HG03135 (cell line): ENCODE measurements around the gene KLK2.
A peak's percentile ranks its signal among the peaks of the same experiment; 100 is the strongest.

ENCODE experiments used
- ATAC-seq: cut with Tn5 transposase; IDR thresholded peaks from one replicate; pipeline ENCODE4 v1.9.1; 2021; ENCODE audit warnings: mild to moderate bottlenecking, moderate library complexity; ENCODE audit not compliant: unreplicated experiment

The KLK2 gene

DNA sequence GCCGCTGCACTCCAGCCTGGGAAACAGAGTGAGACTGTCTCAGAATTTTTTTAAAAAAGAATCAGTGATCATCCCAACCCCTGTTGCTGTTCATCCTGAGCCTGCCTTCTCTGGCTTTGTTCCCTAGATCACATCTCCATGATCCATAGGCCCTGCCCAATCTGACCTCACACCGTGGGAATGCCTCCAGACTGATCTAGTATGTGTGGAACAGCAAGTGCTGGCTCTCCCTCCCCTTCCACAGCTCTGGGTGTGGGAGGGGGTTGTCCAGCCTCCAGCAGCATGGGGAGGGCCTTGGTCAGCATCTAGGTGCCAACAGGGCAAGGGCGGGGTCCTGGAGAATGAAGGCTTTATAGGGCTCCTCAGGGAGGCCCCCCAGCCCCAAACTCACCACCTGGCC, at the start of gene KLK2:
TSS of gene KLK2 (plus strand) at position 384 of the 400 bp plus-strand sequence. CDS start 35 bp downstream, outside the sequence.
- no peak for ATAC-seq

DNA sequence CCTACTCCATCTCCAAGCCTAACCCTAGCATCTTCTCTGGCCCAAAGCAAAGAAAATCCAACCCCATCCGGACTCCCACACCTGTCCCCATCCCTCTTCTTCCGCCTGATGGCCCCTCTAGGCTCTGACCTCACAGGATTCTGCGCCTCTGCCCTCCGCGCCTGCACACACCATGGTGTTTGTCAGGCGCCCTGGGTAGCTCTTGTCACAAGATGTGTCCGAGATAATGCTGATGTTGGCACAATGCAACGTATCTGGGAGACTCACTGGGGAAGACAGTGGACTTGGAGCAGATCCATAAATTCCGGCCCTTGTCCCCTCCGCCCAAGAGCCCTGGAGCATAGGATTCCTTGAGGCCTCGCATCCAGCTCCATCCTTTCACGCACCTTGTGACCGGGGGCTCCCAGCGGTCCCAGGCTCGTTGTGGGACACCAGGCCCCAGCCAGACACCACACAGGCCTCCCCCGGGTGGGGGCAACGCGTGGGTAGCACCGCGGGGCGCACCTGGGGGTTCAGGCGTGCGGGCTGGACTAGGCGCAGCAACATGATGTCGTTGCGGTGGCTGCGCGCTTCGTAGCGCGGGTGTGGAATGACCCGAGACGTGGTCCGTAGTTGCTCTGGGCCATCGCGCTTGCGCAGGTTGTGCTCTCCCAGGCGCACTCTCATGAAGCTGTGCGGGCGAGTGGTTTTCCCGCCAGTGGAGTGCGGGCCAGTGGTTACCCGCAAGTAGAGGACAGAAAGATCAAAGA, 46.6 kb upstream of the KLK2 start:
- no peak for ATAC-seq

DNA sequence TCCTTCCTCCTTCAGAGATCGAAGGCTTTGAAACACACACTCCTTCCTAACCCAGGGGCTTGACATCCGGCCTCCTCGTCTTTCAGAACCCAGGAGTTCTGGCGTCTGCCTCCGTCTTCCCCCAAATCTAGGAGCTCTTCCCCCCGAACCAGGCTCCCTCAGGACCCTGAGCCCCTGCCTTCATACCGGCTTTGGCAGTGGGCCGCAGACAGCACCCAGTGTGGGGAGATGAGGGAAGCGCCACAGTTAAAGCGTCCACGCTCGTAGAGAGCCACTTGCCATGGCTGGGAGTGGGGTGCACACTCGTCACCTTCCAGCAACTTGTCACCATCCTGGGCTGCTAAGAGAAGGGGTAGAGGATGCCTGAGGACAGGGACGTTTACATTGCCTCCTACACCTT, 45.8 kb upstream of the KLK2 start:
- ATAC-seq: no peak

DNA sequence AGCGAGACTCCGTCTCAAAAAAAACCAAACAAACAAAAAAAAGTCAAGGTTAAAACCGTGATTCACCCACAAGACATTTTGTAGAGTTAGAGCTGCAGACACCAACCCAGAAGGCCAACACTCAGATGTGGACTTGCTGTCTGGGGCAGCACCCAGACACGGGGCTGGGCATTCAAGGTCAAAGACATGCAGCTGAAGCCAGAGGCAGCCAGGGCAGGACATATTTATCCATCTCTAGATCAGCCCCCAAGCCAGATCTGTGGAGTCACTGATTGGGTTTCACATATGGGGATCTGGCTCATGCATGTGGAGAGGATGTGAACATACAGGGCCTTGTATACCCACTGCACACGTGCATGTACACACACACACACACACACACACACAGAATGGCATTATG, 43.4 kb upstream of the KLK2 start:
- no peak for ATAC-seq

DNA sequence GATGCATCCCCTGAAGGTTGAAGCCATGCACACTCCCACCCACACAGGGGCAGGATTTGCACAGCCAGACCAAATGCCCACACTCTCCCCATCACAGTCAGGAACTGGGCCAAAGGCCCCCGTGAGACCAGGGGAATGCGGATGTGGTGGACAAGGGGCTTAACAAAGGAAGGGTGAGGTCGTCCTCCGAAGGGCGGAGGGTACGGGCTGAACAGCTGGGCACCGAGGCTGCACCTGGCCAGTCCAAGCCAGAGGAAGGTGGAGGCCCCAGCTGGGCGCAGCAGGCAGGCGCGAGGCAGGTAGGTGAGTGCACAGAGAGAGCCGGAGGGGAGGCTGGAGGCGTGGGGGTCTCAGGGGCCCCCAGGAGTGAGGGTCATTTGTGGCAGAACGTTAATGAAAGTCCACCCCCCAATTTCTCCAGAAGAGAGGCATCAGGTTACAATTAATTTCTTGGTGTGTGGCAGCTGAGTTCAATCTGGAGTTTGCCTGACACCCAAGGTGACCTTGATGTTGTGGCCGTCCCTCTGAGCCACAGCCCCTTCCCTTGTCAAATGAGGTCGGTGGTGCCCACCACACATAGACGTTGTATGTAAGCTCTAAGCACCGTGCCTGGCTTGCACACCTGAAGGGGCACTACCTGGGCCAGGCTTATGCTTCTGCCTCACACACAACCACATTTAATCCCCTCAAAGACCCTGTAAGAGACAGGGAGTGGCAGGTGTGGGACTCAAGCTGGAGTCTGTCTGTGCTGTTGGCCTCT, 42.8 kb upstream of the KLK2 start:
- no peak for ATAC-seq

DNA sequence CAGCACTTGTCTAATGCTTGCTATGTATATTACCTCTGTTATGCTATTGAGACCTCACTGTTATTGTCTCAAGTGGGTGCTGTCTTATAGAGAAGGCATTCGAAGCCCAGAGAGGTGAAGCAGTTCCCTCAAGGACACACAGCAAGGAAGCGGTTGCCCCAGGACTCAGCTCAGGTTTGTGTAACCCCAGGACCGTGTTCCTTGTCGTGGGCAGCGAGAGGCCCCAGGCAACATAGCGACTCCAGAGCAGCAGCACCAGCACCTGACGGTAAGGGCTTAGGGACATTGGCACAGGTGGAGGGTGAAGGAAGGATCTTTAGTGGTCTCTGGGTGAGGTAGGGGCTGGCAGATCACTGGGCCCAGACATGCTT, 42.2 kb upstream of the KLK2 start:
- ATAC-seq: no peak

DNA sequence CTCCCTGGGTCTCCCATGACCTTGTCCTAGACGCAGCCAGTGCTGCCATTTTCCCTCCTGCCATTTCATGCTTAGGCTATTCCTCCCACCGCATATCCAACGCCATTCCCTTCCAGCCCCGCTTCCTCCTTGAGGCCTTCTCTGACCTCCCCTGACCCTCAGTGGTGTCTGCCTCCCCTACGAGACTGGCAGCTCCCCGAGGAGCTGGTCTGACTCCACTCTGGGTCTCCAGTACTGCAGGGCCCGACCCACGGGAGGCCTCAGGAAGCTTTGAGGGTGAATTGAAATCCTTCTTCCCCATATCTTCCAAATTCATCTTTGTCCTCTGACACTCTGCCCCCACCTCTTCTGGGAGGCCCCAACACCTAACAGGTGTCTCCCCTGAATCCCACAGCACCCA, 40.6 kb upstream of the KLK2 start:
- no peak for ATAC-seq

DNA sequence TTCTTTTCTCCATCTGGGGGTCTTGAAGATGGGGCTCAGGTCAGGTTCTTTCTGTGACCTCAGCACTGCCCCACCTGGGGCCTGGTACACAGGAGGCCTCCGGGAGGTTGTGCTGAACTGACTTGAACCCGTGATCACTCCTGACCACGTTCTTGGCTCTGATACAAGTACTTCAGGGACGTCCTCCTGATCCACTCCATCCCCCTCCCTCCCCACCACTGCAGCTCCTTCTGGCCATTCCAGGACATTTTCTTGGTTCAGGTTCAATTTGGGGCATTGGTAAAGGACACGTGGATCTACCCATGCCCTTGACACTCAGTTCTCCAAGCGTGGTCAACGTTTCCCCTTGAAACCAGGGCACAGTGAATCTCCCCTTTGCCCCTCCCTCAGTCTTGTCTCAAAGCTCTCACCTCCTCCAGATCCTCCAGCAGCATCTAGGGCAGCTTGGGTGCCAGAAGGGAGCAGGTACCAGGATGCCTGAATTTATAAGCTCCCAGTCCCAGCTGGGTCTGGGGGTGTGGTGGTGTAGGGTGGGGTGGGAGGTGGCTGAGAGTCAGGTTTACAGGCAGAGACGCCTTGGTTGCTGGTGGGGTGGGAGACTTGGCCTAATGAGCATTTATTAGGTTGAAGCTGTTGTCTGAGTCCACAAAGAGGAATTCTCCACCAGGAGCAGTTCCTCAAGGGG, 40.0 kb upstream of the KLK2 start, which contains the start of gene KLK15:
TSS of gene KLK15 (minus strand) at position 458 of the 685 bp plus-strand sequence. CDS start 2,082 bp downstream, outside the sequence.
- no peak for ATAC-seq

DNA sequence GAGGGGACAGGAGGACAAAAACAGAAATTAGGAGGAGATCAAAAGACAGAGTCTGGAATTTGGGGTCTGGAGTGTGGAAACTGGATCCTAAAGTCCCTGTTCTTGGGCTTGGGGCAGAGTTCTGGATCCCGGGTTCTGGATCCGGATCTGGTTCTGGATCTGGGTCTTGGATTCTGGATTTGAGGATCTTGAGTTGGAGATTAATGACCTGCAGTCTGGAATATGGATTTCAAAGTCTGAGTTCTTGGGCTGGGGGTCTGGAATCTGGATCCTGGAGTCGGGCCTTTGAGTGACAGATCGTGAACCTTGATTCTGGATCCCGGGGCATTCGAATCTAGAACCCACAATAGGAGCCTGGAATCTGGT, 39.5 kb upstream of the KLK2 start:
- no peak for ATAC-seq

DNA sequence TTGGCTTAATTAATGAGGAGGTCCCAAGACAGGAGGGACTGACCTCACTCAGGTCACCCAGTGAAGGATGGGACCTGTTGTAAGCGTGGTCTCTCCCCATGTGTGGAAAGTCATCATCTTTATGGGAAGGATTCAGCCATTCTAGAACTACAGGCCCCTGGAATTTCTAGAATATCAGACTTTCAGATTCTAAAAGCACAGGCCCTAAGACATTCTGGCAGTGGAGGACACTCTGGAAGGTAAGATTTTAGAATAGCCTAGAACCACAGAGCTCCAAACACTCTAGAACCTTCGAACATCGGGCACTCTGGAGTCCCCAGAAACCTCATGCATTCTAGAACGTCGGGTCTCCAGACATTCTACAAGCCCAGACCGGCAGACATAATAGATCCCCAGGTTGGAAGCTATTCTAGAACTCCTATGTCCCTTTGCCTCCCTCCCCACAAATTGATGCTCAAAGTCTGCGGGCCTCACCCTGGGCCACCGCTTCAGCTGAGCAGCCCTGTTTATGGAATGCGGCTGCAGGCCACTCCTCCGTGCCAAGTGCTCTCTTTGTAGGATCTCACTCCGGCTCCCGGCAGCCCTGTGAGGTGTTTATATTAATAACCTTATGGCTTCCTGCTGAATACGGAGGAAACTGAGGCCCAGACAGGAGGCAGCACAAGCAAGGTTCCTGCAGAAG, 38.0 kb upstream of the KLK2 start:
- ATAC-seq: no peak

DNA sequence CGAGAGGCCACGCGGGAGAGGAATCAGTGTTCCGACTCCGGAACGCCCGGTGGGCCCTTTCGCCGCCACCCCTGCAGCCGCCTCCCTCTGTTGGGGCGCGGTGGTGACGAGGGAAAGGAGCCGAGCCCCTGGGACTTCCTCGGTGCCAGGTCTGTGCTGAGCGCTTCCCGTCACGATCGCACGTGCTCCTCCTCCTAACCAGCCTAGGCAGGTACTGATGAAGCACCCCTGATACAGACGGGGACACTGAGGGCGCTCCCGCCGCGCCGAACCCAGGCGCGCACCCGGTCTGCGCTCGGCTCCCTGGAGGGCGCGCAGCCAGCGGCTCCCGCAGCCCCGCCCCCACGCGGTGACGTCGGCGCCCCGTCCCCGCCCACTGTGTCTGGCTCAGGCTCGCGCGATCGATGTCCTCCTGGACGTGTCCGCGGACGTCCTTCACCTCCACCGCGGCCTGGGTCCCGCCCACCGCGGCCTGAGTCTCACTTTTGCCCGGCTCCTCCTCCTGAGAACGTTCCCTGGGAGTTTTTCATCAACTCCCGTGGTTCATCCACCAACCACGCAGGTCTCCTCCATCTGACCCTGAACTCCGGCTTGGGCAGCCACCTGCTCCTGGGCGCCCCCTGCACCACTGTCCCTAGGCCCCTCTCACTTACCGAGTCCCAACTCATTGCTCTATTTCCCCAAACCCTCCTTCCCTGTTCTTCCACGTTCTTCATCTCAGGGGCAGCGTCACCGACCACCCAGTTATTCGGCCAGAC, 37.3 kb upstream of the KLK2 start:
- ATAC-seq: peak; percentile 75

DNA sequence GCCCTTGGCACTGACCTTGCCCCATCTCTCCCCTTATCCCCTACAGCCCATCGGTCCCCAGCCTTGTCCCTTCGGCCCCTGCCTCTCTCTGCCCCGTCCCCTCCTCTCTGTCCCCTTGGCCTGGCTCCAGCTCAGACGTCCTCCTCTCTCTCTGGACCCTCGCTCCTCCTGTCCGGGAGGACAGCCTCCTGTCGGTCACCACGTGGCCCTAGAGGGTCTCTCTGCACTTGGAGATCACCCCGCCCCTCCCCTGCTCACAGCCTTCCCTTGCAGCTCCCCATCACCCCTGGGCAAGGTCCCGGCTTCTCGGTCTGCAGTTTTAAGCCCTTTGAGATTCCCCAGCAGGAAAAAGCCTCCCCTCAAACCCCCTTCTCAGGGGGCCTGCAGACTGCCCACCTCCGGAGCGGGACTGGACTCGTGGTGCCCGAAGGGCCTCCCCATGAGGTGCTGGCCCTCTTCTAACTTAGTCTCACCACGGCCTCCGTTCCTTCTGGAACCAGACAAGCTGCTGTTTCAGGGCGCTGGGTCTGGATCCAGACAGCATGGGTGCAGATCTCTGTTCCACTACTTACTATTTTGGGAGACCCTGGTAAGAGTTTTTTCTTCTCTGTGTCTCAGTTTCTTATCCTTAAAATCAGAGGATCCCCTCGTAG, 36.6 kb upstream of the KLK2 start:
- no peak for ATAC-seq

DNA sequence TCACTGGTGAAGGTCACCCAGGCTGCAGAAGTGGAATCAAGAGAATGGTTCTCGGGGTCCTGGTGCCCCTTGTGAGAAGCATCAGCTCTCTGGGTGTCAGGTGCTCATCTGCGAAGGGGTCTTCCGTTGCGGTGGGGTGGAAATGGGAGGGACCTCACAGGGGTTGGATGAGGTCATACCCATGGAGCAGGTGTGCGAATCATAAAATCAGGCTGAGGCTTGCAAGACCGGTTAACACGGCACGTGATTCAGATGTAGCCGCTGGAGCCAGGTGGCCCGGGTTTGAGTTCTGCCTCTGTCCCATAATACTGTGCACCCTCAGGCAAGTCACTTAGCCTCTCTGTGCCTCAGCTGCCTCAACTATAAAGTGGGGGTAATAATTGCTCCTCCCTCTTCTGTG, 35.9 kb upstream of the KLK2 start:
- ATAC-seq: no peak

DNA sequence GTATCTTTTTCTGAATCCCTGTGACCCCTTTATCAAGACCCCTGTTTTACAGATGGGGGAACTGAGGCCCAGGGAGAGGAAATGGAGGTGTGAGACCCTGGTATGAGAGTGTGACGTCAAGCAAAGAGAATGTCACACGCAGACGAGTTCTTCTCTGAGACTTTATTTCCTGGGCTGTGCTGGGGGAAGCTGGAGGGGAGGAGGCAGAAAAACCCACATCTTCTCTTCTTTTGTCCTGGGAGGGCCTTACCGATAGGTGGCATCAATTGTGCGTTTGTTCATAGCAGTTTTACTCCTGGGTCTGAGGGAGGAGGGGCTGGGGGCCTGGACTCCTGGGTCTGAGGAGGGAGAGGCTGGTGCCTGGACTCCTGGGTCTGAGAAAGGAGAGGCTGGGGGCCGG, 35.0 kb upstream of the KLK2 start:
- ATAC-seq: no peak

DNA sequence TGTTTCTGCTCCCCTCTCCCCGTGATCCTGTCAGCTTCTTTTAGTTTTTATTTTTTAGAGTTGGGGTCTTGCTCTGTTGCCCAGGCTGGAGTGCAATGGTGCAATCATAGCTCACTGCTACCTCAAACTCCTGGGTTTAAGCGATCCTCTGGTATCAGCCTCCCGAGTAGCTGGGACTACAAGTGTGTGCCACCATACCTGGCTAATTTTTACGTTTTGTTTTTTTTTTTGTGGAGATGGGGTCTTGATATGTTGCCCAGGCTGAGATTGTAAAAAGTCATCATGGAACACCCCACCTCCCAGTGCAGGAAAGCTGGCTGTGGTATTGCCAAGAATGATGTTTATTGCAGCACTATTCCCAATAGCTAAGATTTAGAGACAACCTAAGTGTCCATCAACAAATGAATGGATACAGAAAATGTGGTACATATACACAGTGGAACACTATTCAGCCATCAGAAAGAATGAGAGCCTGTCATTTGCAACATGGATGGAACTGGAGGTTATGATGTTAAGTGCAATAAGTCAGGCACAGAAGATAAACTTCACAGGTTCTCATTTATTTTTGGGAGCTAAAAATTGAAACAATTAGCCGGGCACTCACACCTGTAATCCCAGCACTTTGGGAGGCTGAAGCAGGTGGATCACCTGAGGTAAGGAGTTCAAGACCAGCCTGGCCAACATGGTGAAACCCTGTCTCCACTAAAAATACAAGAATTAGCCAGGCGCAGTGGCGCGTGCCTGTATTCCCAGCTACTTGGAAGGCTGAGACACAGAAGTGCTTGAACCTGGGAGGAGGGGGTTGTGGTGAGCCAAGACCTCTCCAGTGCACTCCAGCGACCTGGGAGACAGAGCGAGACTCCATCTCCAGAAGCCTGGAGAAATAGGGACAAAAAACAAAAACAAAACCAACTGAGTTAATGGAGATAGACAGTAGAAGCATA, 33.3 kb upstream of the KLK2 start:
- ATAC-seq: no peak

DNA sequence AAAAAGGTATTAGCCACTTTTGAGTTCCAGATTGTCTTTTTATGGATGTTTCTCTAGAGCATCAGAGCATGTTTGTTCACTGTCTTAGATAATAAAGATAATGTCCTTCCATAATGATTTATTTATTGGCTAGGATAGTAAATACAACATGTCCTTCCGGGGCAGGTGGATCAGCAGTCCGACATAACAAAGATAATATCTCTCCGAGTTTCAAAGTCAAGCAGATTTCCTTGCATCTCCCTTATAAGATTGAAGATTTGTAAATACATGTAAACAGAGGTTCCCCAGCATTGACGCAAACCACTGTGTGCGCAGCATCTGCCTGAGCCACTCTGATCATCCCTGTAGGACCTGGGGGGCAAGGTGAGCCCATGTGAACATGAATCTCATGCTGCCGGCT, 31.1 kb upstream of the KLK2 start:
- no peak for ATAC-seq

DNA sequence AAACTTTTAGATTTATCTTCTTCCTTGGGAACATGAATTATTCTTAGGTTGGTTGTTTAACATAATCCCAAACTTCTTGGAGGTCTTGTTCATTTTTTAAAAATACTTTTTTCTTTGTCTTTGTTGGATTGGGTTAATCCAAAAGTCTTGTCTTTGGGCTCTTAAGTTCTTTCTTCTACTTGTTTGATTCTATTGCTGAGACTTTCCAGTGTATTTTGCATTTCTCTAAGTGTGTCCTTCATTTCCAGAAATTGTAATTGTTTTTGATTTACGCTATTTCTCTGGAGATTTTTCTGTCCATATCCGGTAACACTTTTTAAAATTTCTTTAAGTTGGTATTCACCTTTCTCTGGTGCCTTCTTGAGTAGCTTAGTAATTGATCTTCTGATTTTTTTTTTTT, 30.0 kb upstream of the KLK2 start:
- no peak for ATAC-seq

DNA sequence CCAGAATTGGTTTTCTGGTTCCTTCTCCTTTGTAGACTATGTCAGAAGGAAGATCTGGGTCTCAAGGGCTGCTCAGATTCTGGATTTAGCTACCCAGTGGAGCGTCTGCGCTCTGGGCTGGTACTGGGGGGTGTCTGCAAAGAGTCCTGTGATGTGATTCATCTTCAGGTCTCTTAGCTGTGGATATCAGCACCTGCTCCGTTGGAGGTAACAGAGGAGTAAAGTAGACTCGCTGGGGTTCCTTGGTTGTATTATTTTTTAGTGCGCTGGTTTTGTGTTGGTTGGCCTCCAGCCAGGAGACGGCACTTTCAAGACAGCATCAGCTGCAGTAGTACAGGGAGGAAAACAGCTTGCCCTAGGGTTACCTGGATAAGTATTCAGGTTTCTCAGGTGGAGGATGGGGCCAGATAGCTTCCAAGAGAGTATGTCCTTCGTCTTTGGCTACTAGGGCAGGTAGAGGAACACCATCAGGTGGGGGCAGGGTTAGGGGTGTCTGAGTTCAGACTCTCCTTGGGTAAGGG, 29.5 kb upstream of the KLK2 start:
- no peak for ATAC-seq
